K562 (cell line): ENCODE results near the gene MMS19. TPM values are rescaled to one million over a fixed set of nuclear protein-coding genes. Genes with fewer than 3 reads are reported as not detected.

Experiments used
- EHMT2 ChIP-seq: fragments of 450-650 bp; IDR thresholded peaks from 2 replicates; pipeline ENCODE4 v1.6.1; 2018; ENCODE audit warnings: antibody characterized with exemption
- ESRRA ChIP-seq: fragments of 450-650 bp; IDR thresholded peaks from 2 replicates; pipeline ENCODE4 v1.6.1; 2014; ENCODE audit warnings: low read depth, mild to moderate bottlenecking, moderate library complexity, borderline replicate concordance
- GATA2 ChIP-seq: sonication (generic); formaldehyde crosslinking; IDR thresholded peaks from 2 replicates; pipeline ENCODE4 v1.4.0; 2020; ENCODE audit warnings: mild to moderate bottlenecking, missing genetic modification reagents
- HLTF ChIP-seq: fragments of 450-650 bp; IDR thresholded peaks from 2 replicates; pipeline ENCODE4 v1.6.1; 2016
- HMG20B ChIP-seq: fragments of 250-450 bp; sonication (Bioruptor Pico); IDR thresholded peaks from 2 replicates; pipeline ENCODE4 v1.5.0; 2021; ENCODE audit warnings: mild to moderate bottlenecking
- HNRNPL ChIP-seq: fragments of 200-400 bp; formaldehyde crosslinking; IDR thresholded peaks from 2 replicates; pipeline ENCODE4 v1.6.1; 2017; ENCODE audit warnings: low read depth, mild to moderate bottlenecking, low read length
- KAT7 ChIP-seq: sonication (generic); formaldehyde crosslinking; IDR thresholded peaks from 2 replicates; pipeline ENCODE4 v1.8.0; 2022; ENCODE audit warnings: missing genetic modification reagents, mild to moderate bottlenecking, borderline replicate concordance
- KDM5B ChIP-seq: fragments of 200-600 bp; sonication (generic); IDR thresholded peaks from 2 replicates; pipeline ENCODE4 v1.6.1; 2012; ENCODE audit warnings: low read depth, mild to moderate bottlenecking, moderate library complexity, low read length, control low read depth, inconsistent platforms; ENCODE audit not compliant: insufficient replicate concordance
- MAFG ChIP-seq: fragments of 450-650 bp; conservative IDR thresholded peaks from 2 replicates; pipeline ENCODE4 v1.6.1; 2016; ENCODE audit warnings: missing genetic modification characterization, missing compliant biosample characterization
- NFIX ChIP-seq: fragments of 250-450 bp; sonication (Bioruptor Pico); IDR thresholded peaks from 2 replicates; pipeline ENCODE4 v1.4.0; 2020; ENCODE audit warnings: low read depth, mild to moderate bottlenecking, moderate library complexity
- NR4A1 ChIP-seq, 2 experiments: fragments of 250-450 bp in 1 of 2; fragments of 450-650 bp in 1 of 2; sonication (Bioruptor Pico) in 1 of 2; IDR thresholded peaks; 2 replicates each; pipeline versions ENCODE4 v1.4.0 to v1.6.1; 2016 to 2020; ENCODE audit warnings: mild to moderate bottlenecking in 2 of 2, missing compliant biosample characterization in 1 of 2, missing genetic modification characterization in 1 of 2, moderate library complexity in 1 of 2
- SIN3B ChIP-seq: fragments of 450-650 bp; IDR thresholded peaks from 2 replicates; pipeline ENCODE4 v1.6.1; 2017; ENCODE audit warnings: low read depth, mild to moderate bottlenecking, moderate library complexity
- XRCC4 ChIP-seq: IDR thresholded peaks from one replicate; pipeline ENCODE4 v1.6.1; 2011; ENCODE audit not compliant: insufficient read depth, insufficient read length; ENCODE audit errors: extremely low read depth
- ZNF184 ChIP-seq: sonication (generic); formaldehyde crosslinking; IDR thresholded peaks from 2 replicates; pipeline ENCODE4 v1.5.0; 2020; ENCODE audit warnings: missing genetic modification reagents
- polyA plus RNA-seq, 8 experiments: library from polyadenylated mRNA; depleted of rRNA in 4 of 8; stranded (reverse) in 5 of 8; unstranded in 3 of 8; fragments of >200 nt; fragmentation: Nextera tagmentation in 2 of 8; fragmentation: Illumina TruSeq in 1 of 8; extraction: Ambion mirVana in 2 of 8; extraction: Trizol in 1 of 8; gene quantifications; 2 replicates each; pipeline versions ENCODE4 v1.2.1 to v1.2.3, GENCODE V29; 2011 to 2014; ENCODE audit warnings: inconsistent platforms in 1 of 8, missing spikeins in 1 of 8
- total RNA-seq, 7 experiments: library from RNA; depleted of rRNA in 6 of 7; stranded (reverse); fragments of >200 nt in 6 of 7; fragmentation: Illumina TruSeq in 2 of 7; extraction: Trizol in 2 of 7; gene quantifications; 2 replicates each; pipeline versions ENCODE4 v1.2.1 to v1.2.3, GENCODE V29; 2011 to 2021; ENCODE audit warnings: low replicate concordance in 1 of 7
- TF ChIP-seq, protein P1 (sequence below): fragments of 200-800 bp; sonication (Bioruptor generic); IDR thresholded peaks from 2 replicates; pipeline ENCODE4 v1.6.1; 2017; ENCODE audit warnings: missing genetic modification characterization, missing compliant biosample characterization
- TF ChIP-seq, protein P2 (sequence below): fragments of 250-450 bp; sonication (Bioruptor Pico); IDR thresholded peaks from 2 replicates; pipeline ENCODE4 v1.5.0; 2021
- TF ChIP-seq, protein P3 (sequence below): sonication (generic); formaldehyde crosslinking; IDR thresholded peaks from 2 replicates; pipeline ENCODE4 v1.8.0; 2022; ENCODE audit warnings: mild to moderate bottlenecking, missing genetic modification reagents

MMS19 gene
- total and polyA plus RNA-seq, 9 of the 15 experiments (the other 6 are each of a cell fraction or from before 2014, with no cell fraction given): 40.1 to 110 (median 62.9) TPM

DNA sequence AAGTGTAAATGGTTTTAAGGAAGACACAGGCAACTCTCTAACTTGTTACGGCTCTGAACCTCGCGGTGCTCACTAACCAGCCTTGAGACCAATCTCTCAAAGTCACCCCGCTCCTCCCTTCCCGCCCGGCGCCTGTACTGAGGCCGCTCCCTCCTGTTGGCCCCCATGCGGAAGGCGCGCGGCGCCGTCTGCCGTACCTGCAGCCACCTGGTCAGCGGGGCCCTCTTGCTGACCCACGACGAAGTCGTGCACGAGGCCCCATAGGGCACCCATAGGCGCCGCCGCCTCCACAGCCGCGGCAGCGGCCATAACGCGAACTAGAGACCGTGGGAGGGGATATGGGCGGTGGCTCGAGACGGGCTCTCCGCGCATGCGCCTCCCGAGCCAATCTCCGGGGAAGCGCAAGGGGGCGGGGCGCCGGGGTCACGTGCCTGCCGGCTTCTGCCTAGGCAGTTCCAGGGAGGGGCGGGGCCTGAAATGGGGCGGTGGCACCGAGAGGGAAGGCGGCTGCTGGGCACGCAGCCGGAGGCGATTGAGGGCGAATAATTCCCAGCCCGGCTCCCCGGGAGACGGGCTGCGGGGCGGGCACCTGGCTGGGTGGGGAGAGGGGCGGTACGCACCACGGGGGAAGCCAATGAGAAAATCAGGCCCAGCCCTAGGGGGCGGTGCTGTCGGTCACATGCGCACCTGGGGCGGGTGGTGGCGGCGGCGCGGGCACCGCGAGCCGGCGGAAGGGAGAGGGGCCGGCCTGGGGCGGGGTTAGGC lies at the start of gene MMS19 (continued):
- TF ChIP-seq, protein P1, sequence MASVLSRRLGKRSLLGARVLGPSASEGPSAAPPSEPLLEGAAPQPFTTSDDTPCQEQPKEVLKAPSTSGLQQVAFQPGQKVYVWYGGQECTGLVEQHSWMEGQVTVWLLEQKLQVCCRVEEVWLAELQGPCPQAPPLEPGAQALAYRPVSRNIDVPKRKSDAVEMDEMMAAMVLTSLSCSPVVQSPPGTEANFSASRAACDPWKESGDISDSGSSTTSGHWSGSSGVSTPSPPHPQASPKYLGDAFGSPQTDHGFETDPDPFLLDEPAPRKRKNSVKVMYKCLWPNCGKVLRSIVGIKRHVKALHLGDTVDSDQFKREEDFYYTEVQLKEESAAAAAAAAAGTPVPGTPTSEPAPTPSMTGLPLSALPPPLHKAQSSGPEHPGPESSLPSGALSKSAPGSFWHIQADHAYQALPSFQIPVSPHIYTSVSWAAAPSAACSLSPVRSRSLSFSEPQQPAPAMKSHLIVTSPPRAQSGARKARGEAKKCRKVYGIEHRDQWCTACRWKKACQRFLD (CRISPR knock-in tag): no peak
- TF ChIP-seq NR4A1 (CRISPR knock-in tag; IDR thresholded peaks at IDR 0.05) (no peak), NR4A1 (tag; IDR thresholded peaks at IDR 0.05) (no peak), ESRRA (no peak; the same call in 1 of the 2 replicates), HLTF (no peak), HMG20B (CRISPR knock-in tag) (no peak), GATA2 (CRISPR knock-in tag) (no peak), XRCC4 (no peak), ZNF184 (CRISPR knock-in tag) (no peak), KDM5B (peak; percentile 87), EHMT2 (no peak), NFIX (CRISPR knock-in tag) (no peak), KAT7 (CRISPR knock-in tag) (no peak; the same call in 1 of the 2 replicates), MAFG (tag) (no peak), SIN3B (0 out of 2 replicates have a peak, but pooled peaks have one; percentile 54), HNRNPL (peak; percentile 72; the same call in 1 of the 2 replicates)
- TF ChIP-seq, protein P2, sequence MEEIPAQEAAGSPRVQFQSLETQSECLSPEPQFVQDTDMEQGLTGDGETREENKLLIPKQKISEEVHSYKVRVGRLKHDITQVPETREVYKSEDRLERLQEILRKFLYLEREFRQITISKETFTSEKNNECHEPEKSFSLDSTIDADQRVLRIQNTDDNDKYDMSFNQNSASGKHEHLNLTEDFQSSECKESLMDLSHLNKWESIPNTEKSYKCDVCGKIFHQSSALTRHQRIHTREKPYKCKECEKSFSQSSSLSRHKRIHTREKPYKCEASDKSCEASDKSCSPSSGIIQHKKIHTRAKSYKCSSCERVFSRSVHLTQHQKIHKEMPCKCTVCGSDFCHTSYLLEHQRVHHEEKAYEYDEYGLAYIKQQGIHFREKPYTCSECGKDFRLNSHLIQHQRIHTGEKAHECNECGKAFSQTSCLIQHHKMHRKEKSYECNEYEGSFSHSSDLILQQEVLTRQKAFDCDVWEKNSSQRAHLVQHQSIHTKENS: no peak
- TF ChIP-seq, protein P3, sequence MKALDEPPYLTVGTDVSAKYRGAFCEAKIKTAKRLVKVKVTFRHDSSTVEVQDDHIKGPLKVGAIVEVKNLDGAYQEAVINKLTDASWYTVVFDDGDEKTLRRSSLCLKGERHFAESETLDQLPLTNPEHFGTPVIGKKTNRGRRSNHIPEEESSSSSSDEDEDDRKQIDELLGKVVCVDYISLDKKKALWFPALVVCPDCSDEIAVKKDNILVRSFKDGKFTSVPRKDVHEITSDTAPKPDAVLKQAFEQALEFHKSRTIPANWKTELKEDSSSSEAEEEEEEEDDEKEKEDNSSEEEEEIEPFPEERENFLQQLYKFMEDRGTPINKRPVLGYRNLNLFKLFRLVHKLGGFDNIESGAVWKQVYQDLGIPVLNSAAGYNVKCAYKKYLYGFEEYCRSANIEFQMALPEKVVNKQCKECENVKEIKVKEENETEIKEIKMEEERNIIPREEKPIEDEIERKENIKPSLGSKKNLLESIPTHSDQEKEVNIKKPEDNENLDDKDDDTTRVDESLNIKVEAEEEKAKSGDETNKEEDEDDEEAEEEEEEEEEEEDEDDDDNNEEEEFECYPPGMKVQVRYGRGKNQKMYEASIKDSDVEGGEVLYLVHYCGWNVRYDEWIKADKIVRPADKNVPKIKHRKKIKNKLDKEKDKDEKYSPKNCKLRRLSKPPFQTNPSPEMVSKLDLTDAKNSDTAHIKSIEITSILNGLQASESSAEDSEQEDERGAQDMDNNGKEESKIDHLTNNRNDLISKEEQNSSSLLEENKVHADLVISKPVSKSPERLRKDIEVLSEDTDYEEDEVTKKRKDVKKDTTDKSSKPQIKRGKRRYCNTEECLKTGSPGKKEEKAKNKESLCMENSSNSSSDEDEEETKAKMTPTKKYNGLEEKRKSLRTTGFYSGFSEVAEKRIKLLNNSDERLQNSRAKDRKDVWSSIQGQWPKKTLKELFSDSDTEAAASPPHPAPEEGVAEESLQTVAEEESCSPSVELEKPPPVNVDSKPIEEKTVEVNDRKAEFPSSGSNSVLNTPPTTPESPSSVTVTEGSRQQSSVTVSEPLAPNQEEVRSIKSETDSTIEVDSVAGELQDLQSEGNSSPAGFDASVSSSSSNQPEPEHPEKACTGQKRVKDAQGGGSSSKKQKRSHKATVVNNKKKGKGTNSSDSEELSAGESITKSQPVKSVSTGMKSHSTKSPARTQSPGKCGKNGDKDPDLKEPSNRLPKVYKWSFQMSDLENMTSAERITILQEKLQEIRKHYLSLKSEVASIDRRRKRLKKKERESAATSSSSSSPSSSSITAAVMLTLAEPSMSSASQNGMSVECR (CRISPR knock-in tag): 0 out of 2 replicates have a peak, but pooled peaks have one; percentile 14
